Measurements from ENCODE around the gene CROCC.

CROCC gene

GRCh38 chr1:17017435-17017834 is 95.7 kb downstream of the CROCC start:
- no peak for DNase-seq

DNA sequence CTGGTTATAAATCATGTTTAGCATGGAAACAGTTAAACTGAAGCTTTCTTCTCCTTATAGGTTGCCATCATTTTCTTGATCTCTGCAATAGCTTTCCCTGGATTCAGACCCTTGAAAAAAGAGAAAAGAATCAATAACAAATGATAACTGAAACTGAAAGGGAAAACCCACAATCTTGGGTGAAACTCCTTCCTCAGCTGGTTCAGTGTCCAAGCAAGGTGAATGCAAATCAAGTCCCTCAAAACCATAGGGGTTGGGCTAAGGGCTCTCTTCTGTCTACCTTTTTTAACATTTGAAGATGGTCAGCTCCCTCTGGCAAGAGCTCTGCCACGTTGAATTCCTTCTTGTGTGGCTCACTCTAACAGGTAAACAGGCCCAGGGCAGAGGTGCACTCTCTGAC is 97.1 kb downstream of the CROCC start:
- no peak for DNase-seq

GRCh38 chr1:17020502-17020901 is 98.8 kb downstream of the CROCC start:
- no peak for DNase-seq

- DNase-seq, result no peak
Observed at GRCh38 chr1:17021896-17022295, 100.2 kb downstream of the CROCC start.

Data from NK-92 treated with Interleukin-12 subunit alpha and Interleukin-12 subunit beta, amount 100 ng/mL, for 24 hours (cell line).